Astrocyte of the cerebellum (primary cell): ENCODE results near the gene SLC2A5.
"Not testable (repeated sequence)": the region's sequence is repeated elsewhere in the genome, so short reads cannot be mapped to it uniquely, and the experiment has no call there.

Source experiments
- DNase-seq: peaks from one replicate; pipeline ENCODE4 v3.0.0-alpha.2; 2011; ENCODE audit warnings: low read depth
- H3K4me3 ChIP-seq: 2 replicates; pipeline ENCODE4 v1.5.1; 2011; ENCODE audit warnings: mild to moderate bottlenecking, low read depth, low read length, moderate library complexity
- in situ Hi-C: cut with HindIII; loops from 2 replicates; pipeline ENCODE4 v1.10.0; 2017; ENCODE audit warnings: low sequenced_read_pairs
- TF ChIP-seq, protein P1 (sequence below): IDR thresholded peaks from 2 replicates; pipeline ENCODE4 v1.5.1; 2012; ENCODE audit warnings: low read length, low read depth, moderate library complexity, mild to moderate bottlenecking; ENCODE audit errors: missing control alignments

Gene SLC2A5

DNA sequence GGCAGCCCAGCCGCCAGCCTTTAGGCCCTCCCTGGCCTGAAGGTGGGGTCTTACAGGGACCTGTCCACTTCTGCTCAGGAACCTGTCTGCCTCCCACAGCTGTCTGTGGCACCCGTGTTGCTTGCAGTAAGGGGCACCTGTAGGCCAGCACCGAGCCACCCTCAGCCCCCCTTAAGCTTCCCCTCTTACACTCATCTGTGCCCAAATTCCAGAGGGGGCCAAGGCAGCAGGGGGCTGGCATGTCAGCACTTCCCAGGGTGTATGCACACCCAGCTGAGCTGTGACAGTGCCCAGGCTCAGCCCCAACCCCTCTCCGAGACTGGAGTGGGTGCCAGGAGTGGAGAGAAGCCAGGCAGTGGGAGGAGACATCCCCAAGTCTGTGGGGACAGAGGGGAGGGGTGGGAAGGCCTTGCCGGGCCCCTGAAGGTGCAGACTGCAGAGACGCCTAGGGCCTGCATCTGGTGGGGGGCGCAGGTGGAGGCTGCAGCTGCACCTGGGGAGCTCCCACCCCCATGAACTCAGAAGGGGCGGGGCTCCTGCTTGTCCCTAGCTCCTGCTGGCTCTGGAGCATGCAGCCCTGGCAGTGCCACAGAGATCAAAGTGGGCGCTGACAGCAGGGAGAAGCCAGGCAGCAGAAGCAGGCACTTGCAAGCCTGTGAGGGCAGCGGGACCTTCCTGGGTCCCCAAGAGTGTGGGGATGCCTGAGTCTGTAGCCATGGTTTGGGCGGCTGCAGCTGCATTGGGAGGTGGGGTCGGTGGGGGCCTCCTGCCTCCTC lies 37.8 kb downstream of the SLC2A5 start:
- DNase-seq = no peak
- no peak overlapping the region for H3K4me3 ChIP-seq
- in situ Hi-C loops = no loop called here
- TF ChIP-seq, protein P1, sequence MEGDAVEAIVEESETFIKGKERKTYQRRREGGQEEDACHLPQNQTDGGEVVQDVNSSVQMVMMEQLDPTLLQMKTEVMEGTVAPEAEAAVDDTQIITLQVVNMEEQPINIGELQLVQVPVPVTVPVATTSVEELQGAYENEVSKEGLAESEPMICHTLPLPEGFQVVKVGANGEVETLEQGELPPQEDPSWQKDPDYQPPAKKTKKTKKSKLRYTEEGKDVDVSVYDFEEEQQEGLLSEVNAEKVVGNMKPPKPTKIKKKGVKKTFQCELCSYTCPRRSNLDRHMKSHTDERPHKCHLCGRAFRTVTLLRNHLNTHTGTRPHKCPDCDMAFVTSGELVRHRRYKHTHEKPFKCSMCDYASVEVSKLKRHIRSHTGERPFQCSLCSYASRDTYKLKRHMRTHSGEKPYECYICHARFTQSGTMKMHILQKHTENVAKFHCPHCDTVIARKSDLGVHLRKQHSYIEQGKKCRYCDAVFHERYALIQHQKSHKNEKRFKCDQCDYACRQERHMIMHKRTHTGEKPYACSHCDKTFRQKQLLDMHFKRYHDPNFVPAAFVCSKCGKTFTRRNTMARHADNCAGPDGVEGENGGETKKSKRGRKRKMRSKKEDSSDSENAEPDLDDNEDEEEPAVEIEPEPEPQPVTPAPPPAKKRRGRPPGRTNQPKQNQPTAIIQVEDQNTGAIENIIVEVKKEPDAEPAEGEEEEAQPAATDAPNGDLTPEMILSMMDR = no peak

DNA sequence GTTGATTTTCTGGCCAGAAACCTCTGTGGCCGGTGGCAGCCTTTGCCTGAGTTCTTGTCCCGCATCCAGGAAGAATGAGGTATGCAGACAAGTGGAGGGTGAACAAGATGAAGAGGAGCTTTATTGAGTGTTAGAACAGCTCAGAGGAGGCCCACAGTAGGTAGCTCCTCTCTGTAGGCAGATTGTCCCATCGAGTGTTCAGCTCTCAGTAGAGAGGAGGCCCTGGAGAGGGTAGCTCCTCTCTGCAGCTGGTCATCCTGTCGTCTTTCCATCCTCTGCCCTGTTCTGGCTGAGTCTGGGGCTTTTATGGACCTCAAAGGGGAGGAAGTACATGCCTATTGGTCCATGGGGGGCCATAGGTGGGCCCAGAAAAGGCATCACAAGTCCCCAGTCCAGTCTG lies 38.4 kb downstream of the SLC2A5 start:
- DNase-seq, H3K4me3 ChIP-seq, in situ Hi-C loops: not testable (repeated sequence)

DNA sequence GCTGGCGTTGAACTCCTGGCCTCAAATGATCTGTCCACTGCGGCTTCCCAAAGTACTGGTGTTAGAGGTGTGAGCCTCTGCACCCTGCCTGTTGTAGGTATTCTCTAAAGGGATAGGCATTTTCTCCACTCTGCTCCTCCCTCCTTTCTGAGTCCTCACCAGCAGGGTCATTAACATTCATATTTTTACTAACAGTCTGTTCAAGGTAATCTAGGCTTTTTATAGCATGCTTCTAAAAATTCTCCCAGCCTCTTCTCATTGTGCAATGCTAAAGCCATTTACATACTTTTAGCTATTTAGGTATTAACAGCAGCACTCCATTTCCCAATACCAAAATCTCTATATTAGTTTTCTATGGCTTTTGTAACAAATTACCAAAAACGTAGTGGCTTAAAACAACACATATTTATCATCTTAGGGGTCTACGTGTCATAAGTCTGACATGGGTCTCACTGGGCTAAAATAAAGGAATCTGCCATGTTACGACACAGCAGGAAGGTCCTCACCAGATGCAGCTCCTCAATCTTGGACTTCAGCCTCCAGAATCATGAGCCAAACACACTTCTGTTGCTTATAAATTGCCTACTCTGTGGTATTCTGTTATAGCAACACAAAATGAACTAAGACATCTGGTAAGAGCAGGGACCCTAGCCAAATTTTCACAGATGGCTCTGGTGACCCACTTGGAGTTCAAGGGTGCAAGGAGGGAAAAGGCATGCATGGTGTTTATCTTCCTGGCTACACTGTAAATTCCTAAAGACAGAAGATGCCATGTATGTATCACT lies 40.3 kb downstream of the SLC2A5 start:
- no peak for DNase-seq
- in situ Hi-C loops = no loop called here
- H3K4me3 ChIP-seq = no peak overlapping the region
- TF ChIP-seq, protein P1 = no peak

DNA sequence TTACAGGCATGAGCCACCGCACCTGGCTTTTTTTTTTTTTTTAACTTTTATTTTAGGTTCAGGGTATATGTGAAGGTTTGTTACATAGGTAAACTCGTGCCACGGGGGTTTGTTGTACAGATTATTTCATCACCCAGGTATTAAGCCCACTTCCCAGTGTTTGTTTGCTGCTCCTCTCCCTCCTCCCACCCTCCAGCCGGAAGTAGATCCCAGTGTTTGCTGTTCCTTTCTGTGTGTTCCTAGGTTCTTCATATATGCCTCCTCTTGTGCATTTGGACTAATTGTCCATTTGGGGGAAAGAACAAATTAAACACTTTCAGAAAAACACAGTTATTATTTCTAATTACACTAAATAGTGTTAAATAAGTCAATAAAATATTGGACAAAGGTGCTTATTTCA lies 42.1 kb downstream of the SLC2A5 start:
- DNase-seq = no peak
- TF ChIP-seq, protein P1 = no peak
- H3K4me3 ChIP-seq = no peak overlapping the region
- in situ Hi-C loops = no loop called here

DNA sequence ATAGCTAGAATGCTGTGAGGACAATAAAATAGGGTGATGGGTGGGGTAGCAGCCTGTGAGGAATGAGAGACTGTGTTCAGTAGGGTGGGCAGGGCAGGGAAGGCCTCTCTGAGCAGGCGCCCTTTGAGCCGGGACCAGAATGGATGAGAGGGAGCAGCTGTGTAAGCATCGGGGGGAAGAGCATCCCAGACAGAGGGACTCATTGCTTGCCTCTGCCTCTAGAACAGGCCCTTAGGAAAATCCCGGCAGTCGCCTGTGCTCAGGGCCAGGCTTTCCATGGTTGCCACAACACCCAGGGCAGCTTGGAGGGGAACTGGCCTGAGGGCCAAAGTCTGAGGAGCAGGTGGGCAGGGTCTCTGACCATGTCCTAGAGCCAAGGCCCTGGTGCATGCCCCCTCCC lies 44.0 kb downstream of the SLC2A5 start:
- no peak overlapping the region for H3K4me3 ChIP-seq
- in situ Hi-C loops = no loop called here
- TF ChIP-seq, protein P1 = no peak
- no peak for DNase-seq

DNA sequence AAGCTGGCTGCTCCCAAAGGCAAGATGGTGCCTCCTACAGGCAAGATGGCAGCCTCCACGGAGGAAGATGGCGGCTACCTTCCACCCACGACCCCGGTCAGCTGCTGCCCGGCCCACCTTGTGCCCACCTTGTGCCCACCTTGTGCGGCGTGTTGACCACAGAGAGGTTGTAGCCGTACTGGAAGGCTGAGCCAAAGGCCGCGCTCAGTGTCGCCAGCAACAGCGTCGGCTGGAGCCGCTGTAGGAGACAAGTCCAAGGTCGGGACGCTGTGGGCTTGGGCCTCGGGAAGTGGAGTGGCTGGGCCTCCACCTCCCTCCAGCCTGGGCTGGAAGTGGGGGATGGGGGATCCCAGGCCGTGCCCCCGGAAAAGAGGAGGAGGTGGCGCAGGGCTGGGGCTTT lies 44.6 kb downstream of the SLC2A5 start:
- in situ Hi-C loops = no loop called here
- H3K4me3 ChIP-seq = no peak overlapping the region
- TF ChIP-seq, protein P1 = no peak
- DNase-seq = no peak

DNA sequence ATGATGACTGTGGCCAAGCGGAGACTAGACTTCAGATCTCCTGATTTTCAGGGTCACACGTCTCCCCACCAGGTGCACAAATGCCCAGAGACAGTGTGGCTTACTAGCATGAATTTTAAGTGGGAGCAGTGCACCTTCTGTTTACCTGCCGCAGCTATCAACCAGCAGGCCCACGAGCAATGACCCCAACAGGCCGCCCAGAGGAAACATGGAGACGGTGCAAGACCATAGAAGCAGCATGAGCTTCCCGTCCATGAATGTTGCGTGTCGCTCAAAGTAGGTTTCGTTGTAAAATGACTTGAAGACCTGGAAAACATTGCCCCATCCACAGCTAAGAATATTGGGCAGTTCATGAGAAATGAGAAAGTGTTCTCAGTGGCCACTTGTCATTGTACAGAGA lies 46.7 kb downstream of the SLC2A5 start:
- in situ Hi-C loops = no loop called here
- TF ChIP-seq, protein P1 = no peak
- no peak for DNase-seq

DNA sequence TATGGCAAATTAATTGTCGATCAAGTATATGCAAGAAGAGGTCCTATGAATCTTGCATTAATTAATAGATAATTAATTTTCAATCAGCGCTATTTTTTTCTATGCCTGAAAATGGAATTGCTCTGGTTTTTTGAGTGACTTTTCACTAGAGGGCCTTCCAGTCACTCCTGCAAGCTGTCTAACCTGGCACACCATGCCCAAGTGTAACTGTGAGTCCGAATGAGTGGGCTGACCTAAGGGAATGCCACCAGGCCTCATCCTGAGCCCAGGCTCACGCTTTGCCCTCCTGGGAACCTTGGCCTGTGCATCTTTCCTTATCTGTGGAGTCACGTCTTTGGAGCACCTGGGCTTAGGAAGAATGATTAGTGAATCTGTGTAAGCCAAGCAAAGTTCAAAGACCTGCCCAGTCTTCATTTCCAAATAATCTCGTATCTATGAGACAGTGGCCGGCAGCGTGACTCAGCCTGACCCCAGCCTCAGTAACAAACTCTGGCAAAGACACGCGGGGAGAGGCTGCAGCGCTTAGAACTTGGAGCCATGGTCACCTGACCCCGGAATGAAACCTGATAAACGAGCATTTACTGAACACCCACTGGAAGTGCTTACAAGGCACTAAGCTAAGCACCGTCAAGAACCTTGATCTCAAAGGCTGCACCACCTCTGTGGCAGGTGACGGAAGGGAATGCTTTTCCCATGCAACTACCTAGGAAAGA lies 47.3 kb downstream of the SLC2A5 start:
- DNase-seq, in situ Hi-C loops, H3K4me3 ChIP-seq: not testable (repeated sequence)

More for the DNA sequence above, 46.7 kb downstream of the SLC2A5 start:
- H3K4me3 ChIP-seq = no peak overlapping the region
